IPS DF 19.7 (cell line): ENCODE measurements around the gene CRPPA.
A peak's percentile ranks its signal among the peaks of the same experiment; 100 is the strongest.
"Not testable (repeated sequence)": the region's sequence is repeated elsewhere in the genome, so short reads cannot be mapped to it uniquely, and the experiment has no call there.

Experiments
- DNase-seq: peaks from one replicate; pipeline ENCODE4 v3.0.0-alpha.2; 2013; ENCODE audit warnings: low read depth, low spot score

Gene CRPPA

DNA sequence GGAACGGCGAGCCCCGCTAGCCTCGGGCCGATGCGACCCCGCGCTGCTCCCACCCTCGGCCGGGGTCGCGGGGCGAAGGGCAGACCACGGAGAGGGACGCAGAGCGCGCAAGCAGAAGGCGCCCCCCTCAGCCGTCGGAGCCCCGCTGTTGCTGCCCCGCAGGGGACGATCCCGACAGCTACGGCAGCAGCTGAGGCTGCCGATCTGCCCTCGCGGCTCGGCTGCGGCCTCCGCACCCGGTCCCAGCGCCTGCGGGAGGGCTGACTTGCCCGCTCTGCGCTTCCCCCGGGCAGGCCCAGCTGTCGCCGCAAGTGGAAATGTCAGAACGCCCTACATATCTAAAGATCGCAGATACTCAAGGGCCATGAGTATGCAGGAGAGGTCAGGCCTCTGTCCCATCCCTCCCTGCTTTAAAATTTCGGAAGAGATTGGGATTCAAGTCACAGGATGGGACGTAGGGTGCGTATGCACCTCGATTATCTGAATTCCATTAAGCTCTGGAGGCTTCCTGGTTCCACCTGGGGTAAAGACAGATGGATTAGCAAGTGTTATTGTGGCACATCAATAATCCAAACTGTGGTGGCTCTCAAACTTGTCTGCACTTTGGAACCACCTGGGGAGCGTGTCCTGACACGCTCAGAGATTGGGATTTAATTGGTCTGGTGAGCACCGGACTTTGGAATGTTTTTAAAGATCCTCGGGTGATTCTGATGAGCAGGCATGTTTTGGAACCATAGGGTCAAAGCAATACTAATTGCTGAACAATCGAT is at the start of gene CRPPA:
Gene CRPPA, minus strand, starts transcription at position 206 of the 770 bp plus-strand sequence. CDS start 216 bp downstream, outside the sequence.
- DNase-seq = no peak

DNA sequence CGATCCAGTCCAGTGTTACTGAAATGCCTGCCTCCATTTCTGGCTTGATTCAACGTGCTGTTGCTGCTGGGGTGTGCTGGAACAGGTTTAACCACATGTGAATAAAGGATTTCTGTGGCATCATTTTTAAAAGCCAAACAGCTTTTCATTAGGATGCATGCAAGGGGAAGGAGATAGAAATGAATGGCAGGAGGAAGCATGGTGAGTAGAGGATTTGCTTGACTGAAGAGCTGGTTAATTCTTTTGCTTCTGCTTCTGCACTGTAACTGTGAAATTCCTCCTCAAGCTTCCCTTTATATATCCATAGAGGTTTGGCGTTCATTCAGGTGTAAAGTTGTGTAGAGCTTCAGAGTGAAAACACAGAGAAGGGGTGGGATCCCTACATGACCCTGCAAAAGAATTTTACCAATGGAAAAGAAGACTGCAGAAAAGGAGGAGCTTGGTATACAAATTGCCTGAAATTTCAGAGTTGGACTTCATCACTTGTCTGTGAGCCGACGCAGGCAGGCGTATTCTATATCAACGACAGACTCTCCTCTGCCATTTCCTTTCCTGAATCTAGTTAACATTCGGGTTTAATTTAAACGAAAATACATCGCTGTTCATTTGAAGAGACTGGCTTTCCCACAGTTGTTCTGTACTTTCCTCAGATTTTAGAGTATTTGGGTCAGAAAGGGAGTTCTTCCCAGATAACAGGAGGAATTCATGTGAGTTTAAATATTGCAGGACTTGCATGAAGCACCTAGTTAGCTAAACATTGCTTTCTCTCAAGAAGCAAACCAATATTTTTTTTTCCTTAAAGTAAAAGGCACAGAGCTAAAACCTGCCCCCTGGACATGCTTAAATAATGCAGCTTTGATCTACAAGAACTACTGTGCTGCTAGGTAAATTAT is 44.4 kb upstream of the CRPPA start, which contains the start of gene SOSTDC1:
Gene SOSTDC1, minus strand, starts transcription at position 270 of the 893 bp plus-strand sequence. Its CDS starts 70 bp downstream, at position 200.
- peak; percentile 12 for DNase-seq

DNA sequence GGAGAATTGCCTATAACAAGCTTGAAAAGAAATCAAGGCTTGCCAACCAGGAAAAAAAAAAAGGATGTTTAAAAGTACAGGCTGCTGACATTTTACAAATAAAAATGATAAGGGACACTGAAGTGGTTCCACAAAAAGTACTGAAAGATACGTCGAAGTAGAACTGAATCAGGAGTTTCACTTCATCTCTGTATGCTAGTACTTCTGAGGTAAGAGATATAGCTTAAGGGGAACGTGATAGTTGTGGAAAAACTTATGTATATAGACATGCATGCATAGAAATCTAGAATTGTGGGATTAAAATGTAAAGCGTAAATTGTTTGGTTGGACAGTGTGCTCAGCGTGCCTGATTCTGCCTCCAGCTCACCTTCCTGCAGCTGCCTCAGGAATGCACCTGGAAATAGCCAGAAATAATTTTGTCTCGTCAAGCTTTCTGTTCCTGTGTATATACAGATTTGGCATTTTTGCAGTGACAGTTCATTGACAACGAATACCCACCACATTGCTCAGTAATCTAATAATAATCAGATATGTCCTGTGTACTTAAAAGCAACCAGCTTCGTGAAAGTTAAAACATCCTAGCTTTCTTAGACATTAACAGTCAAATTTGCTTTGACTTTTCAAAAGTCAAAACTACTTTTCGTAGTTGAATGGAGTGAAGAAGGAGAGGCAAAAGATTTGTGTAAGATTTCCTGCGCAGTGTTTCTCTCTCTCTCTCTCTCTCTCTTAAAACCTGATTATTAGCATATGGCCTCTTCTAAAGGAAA is 42.8 kb upstream of the CRPPA start:
- DNase-seq = no peak

DNA sequence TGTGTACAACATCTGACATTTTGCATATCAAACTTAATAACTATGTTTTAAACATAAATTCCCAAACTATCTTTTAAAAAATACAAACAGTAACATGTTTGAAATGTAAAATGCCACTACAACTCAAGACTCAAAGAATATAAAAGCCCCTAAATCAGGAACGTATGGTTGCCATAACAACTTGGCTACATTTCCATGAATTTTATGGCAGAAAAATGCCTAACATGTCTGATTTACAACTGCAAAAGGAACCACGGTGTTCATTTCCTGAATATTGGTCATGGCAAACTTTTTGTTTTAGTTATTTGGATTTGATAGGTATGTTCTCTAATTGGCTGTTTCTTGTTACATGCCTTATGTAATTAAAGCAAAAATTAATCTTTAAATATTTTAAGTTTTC is 42.2 kb upstream of the CRPPA start:
- DNase-seq = no peak

DNA sequence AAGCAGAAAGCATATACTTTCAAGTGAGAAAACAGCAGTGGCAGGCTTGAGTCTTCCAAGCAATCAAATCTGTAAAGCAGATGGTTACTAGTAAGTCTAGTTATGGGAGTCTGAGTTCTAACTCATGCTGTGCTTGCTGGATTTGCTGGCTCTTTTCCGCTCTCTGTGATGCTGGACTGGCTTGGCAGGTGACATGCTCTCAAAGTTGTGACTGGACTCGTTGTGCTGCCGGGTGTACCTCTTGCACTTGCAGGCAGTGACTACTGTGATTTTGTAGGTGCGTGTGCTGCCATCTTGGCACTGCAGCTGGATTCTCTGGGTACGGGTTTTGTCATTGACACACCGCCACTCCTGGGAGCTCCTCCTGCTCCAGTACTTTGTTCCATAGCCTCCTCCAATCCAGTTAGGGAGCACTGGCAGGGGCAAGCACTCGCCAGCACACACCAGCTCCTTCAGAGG is 41.1 kb upstream of the CRPPA start:
- no peak for DNase-seq

DNA sequence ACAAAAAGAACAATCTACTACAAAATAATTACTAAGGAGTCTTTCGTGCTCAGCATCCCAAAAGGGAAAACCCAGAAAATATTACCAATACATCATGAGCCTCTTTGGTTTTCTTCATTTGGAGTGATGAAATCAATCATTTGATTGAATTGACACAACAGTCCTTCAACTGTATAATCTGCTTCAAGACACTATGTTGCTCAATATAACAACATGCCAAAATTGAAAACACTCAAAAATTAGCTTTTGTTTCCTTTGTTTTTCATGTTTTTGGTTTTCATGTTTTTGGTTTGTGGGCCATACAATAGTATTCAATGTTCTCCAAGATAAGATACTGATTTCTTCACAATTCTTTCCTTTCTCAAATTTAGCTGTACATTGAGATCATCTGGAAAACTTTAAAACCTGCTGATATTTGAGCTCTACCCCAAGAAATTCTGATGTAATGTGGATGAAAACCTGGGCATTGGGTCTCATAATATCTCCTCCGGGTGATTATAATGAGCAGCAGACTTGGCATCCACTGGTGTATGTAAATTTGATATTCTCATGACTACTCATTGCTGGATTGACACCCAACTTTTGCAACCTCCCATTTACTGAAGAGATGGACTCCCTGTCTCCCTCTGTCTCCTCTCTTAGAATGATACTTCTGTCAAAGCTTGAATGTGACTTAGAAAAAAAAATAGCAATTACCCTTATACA is 39.6 kb upstream of the CRPPA start:
- DNase-seq = no peak

DNA sequence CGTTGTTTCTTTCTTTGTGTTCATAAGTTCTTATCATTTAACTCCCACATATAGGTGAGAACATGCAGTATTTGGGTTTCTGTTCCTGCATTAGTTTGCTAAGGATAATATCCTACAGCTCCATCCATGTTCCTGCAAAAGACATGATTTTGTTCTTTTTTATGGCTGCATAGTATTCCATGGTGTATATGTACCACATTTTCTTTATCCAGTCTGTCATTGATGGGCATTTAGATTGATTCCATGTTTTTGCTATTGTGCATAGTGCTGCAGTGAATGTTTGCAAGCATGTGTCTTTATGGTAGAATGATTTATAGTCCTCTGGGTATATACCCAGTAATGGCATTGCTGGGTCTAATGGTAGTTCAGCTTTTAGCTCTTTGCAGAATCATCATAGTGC is 35.0 kb upstream of the CRPPA start:
- not testable (repeated sequence) for DNase-seq

DNA sequence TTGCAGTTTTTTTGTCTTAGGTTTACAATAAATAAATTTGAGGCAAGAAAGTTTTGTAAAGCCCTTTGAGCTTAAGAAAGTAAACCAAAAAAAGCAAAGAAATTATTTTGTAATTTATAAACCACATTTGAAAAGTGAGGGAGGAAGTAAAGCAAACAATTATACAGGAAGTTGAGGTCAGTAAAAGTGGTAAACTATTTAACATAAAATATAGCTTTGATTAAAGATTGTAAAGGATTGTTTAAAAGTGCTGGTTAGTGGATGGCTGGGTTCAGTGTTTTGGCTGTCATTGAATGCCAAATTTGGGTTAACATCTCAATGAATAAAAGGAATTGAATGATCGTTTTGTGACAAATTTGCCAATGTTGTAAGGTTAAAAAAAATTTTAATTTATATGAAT is 34.3 kb upstream of the CRPPA start:
- DNase-seq = no peak

DNA sequence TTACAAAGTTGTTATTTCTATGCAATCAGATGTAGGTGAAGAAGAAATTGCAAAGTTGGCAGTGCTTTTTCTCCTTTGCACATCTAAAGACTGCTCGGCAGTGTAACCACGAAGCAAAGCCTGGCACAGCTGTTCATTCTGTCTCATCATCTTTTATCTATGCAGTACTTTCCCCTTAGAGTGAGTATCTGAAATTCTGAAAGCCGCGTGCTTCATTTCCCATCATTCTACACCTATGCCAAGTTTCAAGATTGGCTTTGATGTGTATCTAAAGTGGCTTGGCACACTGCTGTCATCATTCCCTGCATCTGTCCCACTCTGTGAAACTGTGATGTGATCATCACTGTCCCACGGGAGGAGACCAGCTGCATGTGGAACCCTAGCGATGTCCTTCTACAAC is 29.0 kb upstream of the CRPPA start:
- DNase-seq = no peak

DNA sequence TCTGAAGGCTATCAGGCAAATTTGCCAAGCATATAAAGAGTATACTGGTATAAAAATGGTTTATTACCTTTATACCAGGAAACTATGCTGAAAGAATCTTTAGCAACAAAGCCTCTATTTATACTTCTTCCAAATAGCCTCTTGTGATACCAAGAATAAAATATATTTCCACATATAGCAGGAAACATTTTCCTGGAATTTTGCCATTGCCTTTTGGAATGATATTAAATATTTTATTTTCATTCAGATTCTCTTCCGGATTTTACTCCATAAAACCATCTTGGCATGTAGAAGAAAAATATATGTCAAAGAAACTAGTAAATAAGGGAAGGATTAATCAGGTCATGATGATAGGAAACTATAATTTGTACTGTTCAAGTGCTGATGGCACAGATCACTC is 26.5 kb upstream of the CRPPA start:
- DNase-seq = no peak

DNA sequence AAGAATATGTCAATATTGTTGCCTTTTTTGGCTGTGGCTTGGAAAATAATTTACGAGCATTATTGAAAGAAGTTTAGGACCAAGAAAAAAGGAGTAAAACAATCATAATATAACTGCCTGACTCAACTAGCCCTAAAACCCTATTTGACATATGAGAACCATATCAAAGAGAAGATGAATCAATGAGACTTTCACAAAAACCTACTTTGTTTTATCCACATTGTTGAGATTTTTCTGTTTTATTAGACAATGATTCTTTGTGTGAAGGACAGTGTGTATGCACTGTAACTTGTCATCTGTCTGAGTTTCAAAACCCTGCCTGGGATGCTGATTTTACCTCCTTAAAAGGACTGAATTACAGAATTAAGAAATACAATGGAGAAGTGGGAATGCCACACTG is 25.2 kb upstream of the CRPPA start:
- no peak for DNase-seq

DNA sequence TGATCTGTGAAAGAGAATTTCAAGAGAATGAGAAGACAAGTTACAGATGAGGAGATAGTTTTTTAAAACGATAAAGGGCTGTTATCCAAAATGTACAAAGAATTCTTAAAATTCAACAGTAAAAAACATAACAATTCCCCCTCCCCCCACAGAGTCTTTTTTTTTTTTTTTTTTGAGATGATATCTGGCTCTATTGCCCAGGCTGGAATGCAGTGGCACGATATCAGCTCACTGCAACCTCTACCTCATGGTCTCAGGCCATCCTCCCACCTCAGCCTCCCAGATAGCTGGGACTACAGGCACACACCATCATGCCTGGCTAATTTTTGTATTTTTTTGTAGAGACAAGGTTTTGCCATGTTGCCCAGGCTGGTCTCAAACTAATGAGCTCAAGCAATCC is 22.5 kb upstream of the CRPPA start:
- DNase-seq = not testable (repeated sequence)

DNA sequence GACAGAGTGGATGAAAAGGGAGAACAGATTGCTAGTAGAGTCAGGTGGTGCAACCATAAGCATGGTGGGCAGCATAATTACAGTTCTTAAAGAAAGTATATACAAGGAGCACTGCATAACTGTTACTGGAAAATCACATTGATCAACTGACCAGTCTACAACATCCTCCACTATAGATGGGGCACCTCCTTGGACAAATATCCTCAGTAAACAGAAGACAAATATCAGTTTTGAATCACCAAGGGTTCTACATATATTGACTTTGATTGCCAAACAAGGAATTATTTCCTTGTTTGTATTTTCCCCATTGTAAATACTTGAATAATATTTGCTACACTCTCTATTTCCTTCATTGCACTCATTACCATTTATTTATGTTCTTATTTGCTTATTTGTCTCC is 17.6 kb upstream of the CRPPA start:
- no peak for DNase-seq

DNA sequence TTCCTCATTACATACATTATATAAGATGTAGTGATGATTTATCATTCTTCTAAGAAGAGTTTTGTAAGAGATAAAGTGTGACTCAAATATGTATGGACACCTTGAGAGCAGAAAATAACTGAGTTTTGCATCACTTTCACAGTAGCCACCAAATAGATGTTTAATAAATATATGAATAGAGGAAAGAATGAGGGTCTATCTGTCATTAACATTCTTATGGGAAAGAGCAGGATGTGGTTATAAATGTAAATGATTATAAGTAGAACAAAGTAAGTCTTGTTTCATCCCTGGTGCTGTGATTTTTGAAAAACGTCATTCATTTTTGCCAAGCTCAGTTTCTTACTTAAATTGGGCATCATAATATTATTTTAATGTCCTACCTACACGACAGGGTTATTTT is 15.0 kb upstream of the CRPPA start:
- DNase-seq = no peak

DNA sequence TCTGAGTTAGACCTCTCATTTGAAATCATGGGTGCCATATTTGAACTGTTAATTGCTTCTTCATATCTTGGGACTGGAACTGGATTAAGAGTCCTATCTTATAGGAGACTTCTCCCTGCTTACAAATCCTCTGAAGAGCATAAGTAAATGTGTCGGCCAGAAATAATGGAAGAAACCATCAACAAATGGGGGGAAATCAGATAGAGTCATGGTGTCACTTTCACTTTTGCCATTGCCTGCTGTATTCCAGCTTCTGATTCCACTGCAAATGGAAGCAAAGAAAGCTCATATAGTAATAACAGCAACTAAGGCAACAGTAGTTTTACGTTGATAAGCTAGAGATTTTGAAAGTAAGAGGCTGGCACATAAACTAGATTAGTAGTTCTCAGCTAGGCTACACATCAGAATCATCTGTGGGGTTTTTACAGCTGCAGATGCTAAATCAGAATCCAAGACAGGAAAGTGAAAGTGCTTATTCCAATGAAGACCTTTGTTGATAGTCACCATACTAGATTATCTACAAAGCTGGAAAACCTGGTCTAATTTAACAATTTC is 12.3 kb upstream of the CRPPA start:
- no peak for DNase-seq

DNA sequence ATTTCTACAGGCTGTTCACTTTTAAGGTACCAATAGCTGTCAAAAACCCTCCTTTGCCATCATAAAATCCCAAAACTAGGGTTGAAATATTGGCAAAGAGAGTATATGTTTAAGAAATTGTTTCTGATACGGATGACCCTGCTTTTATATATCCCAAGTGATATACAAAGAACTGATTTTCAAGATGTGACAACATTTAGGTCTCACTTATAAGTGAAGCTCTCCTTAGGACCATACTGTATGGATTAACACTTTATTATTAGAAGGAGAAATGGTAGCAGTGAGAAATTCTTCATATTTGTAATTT is 11.0 kb upstream of the CRPPA start:
- no peak for DNase-seq

DNA sequence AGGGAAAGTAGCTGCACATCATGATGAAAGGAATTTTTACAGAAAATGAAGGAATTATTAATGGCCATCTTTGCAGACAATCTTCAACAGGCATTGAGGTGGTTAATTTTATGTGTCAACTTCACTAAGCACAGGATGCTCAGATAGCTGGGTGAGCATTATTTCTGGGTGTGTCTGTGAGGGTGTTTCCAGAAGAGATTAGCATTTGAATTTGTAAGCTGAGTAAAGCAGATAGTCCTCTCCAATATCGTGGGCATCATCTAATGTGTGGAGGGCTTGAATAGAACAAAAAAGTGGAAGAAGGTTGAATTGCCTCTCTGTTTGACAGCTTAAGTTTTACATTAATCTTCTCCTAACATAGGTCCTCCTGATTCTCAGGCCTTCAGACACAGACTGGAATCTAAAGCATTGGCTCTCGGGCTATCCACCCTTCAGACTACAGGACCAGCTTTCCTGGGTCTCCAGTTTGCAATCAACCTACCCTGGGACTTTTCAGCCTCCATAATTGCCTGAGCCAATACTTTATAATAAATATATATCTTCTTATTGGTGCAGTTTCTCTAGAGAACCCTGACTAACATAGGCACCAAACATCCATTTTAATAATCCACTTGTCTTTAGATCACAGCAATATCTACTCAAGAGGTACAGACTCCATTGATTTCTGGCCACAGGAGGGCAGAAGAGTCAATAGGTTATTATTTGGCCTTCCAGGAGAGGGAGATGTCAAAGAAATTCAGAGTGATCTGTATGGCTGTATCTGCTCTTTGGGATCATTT is 10.5 kb upstream of the CRPPA start:
- no peak for DNase-seq

DNA sequence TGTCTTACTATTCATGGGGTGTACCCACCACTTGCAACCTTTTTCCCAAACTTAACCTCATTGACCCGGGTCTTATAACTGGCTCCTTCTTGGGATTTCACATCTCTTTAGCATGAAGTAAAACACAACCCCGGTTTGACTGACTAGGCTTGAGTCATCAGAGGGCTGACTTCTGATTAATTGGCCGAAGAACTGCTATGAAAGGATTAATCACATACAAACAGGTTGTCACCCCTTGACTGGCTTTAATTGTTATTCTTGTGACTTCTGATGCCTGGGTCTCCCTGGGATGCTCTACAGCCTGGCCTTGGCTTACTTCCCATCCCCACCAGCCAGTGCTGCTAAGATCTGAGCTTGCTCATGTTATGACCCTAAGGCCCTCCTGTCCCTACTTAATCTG is 8.8 kb upstream of the CRPPA start:
- no peak for DNase-seq

DNA sequence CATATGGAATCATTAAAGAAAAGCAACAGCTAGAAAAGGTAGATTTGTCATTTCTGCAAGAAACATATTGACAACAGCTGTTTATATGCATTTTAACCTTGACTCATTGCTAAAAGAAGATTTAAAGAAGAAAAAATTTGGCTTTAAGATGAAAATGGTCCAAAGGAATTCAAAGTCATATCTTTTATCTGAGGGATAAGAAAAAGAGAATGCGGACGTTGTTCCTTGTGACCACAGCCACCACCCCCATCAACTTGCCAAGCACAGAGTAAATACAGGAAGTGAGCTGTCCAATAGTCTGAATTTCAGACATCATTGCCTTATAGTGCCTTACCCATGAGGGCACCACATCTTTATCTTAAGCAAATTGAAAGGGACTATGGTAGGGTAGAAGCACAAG is 7.3 kb upstream of the CRPPA start:
- no peak for DNase-seq

DNA sequence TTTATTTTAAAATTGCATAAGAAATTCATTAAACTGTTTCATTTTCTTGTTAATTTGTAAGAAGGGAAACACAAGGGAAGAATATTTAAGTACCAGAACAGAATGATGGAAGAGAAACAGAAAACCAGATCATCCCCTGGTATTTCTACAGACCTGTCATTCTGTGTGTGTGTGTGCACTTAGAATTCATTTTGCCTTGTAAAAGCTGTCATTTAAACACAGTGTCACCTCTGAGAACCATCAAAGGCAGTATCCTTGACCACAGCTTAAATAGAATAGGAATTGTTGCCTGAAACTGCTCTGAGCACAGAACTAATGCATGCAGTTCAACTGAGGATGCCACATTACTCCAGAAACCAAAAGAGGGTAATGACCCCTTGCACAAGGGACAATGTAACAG is 6.8 kb upstream of the CRPPA start:
- no peak for DNase-seq
